Mammary epithelial cell (primary cell): Measurements from ENCODE around the gene CEP19.

Experiments
- EZH2 ChIP-seq: IDR thresholded peaks from 2 replicates; pipeline ENCODE4 v1.6.1; 2012; ENCODE audit warnings: low read length, inconsistent platforms, borderline replicate concordance
- TF ChIP-seq, protein P1 (sequence below), 2 donors: IDR thresholded peaks in 1 of 2; conservative IDR thresholded peaks in 1 of 2; 2 replicates each; pipeline ENCODE4 v1.5.1; 2011 to 2012; ENCODE audit warnings: inconsistent platforms in 2 of 2, low read length in 2 of 2, mild to moderate bottlenecking in 2 of 2, control low read depth in 1 of 2, low read depth in 1 of 2; ENCODE audit not compliant: insufficient read depth in 1 of 2; ENCODE audit errors: extremely low read depth in 1 of 2

DNA sequence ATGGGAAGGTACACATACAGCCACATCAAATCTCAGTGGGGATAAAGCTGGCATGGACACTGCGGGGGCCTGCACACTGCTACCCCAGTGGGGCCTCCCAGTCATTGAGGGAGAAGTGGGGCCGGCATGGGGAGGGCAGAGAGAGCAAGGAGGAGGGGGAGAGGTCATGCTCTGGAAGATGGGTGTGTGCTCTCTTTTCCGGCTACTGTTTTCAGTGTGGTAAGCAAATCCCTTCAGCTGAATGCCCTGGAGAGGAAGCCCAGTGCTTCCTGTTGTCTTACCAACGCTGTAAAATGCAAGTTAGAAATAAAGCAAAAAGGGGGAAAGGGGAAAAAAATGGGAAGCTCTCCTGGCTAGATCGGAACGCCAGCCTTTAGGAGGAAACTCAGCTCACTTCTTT, 41.7 kb downstream of the CEP19 start:
- TF ChIP-seq, protein P1, sequence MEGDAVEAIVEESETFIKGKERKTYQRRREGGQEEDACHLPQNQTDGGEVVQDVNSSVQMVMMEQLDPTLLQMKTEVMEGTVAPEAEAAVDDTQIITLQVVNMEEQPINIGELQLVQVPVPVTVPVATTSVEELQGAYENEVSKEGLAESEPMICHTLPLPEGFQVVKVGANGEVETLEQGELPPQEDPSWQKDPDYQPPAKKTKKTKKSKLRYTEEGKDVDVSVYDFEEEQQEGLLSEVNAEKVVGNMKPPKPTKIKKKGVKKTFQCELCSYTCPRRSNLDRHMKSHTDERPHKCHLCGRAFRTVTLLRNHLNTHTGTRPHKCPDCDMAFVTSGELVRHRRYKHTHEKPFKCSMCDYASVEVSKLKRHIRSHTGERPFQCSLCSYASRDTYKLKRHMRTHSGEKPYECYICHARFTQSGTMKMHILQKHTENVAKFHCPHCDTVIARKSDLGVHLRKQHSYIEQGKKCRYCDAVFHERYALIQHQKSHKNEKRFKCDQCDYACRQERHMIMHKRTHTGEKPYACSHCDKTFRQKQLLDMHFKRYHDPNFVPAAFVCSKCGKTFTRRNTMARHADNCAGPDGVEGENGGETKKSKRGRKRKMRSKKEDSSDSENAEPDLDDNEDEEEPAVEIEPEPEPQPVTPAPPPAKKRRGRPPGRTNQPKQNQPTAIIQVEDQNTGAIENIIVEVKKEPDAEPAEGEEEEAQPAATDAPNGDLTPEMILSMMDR (conservative IDR thresholded peaks at IDR 0.05 in 1 of 2, IDR thresholded peaks at IDR 0.05 in 1 of 2; ENCODE audit: extremely low read depth in 1 of 2, insufficient read depth in 1 of 2, low read depth in 1 of 2, low read length in 2 of 2) = no peak
- TF ChIP-seq EZH2 = no peak
